MM.1S (cell line): Measurements from ENCODE around the gene RPUSD1.

ENCODE experiments used
- CTCF ChIP-seq: fragments of 300-600 bp; sonication (generic); IDR thresholded peaks from 2 replicates; pipeline ENCODE4 v1.5.1; 2016; ENCODE audit warnings: antibody characterized with exemption, low read length, mixed read lengths
- EZH2 ChIP-seq: fragments of 300-600 bp; sonication (generic); optimal IDR thresholded peaks from 2 replicates; pipeline ENCODE3; 2017; ENCODE audit warnings: low read depth, mild to moderate bottlenecking, antibody characterized with exemption, low read length, mixed read lengths
- EZH2phosphoT487 ChIP-seq: fragments of 300-600 bp; sonication (generic); IDR thresholded peaks from 2 replicates; pipeline ENCODE4 v1.6.1; 2018; ENCODE audit warnings: antibody characterized with exemption, low read length

- TF ChIP-seq CTCF (peak; percentile 29; the same call in 1 of the 2 replicates), EZH2 (no peak), EZH2phosphoT487 (no peak)
Observed at GRCh38 chr16:813204-813915, 25.2 kb upstream of the RPUSD1 start.
